ENCODE data around the gene ABCC5. TPM values are rescaled to one million over a fixed set of nuclear protein-coding genes. Genes with fewer than 3 reads are reported as not detected.
"Not testable (repeated sequence)": the region's sequence is repeated elsewhere in the genome, so short reads cannot be mapped to it uniquely, and the experiment has no call there.

ABCC5 gene
- total and polyA plus RNA-seq, 2 donors, result 13.8 to 33.2 TPM

- Histone ChIP-seq H3K27me3 (ENCODE audit: control insufficient read depth in 2 of 2, insufficient read depth in 1 of 2, low read length in 1 of 2) (no peaks in the 10 kb centered on the region), H3K4me3 (ENCODE audit: low read length in 2 of 2) (no peak overlapping the region), H3K27ac (ENCODE audit: low read depth in 1 of 2, low read length in 1 of 2) (no peak overlapping the region), H3K36me3 (ENCODE audit: control insufficient read depth in 2 of 2, insufficient read depth in 2 of 2, low read length in 1 of 2) (no peaks in the 10 kb centered on the region), H3K4me1 (ENCODE audit: control insufficient read depth in 2 of 2, insufficient read depth in 2 of 2, low read length in 2 of 2) (no peaks in the 10 kb centered on the region), H3K9me3 (ENCODE audit: control insufficient read depth in 2 of 2, insufficient read depth in 1 of 2, low read length in 1 of 2) (no peaks in the 10 kb centered on the region)
- WGBS, result 99% methylated on average over 1 of the region's 1 CpG
- DNase-seq (ENCODE audit: low read depth in 6 of 9, low spot score in 9 of 9), result no peak
These were observed 24.9 kb upstream of the ABCC5 start for GRCh38 chr3:184042617-184043016.

- no peak for DNase-seq (ENCODE audit: low read depth in 6 of 9, low spot score in 9 of 9)
- no peaks in the 10 kb centered on the region for H3K27me3 ChIP-seq (ENCODE audit: control insufficient read depth in 2 of 2, insufficient read depth in 1 of 2, low read length in 1 of 2)
These were observed 22.3 kb upstream of the ABCC5 start for GRCh38 chr3:184040010-184040409.

GRCh38 chr3:184039414-184039813, 21.7 kb upstream of the ABCC5 start:
- no peaks in the 10 kb centered on the region for H3K9me3 ChIP-seq (ENCODE audit: control insufficient read depth in 2 of 2, insufficient read depth in 1 of 2, low read length in 1 of 2)
- no peak for DNase-seq (ENCODE audit: low read depth in 6 of 9, low spot score in 9 of 9)
- no peaks in the 10 kb centered on the region for H3K27me3 ChIP-seq (ENCODE audit: control insufficient read depth in 2 of 2, insufficient read depth in 1 of 2, low read length in 1 of 2)
- H3K4me3 ChIP-seq (ENCODE audit: low read length in 2 of 2), result no peak overlapping the region
- 95% methylated on average over 5 of the region's 5 CpGs for WGBS
- no peaks in the 10 kb centered on the region for H3K36me3 ChIP-seq (ENCODE audit: control insufficient read depth in 2 of 2, insufficient read depth in 2 of 2, low read length in 1 of 2)
- no peaks in the 10 kb centered on the region for H3K4me1 ChIP-seq (ENCODE audit: control insufficient read depth in 2 of 2, insufficient read depth in 2 of 2, low read length in 2 of 2)
- no peak overlapping the region for H3K27ac ChIP-seq (ENCODE audit: low read depth in 1 of 2, low read length in 1 of 2)

More at GRCh38 chr3:184040010-184040409, 22.3 kb upstream of the ABCC5 start:
- H3K36me3 ChIP-seq (ENCODE audit: control insufficient read depth in 2 of 2, insufficient read depth in 2 of 2, low read length in 1 of 2), result no peaks in the 10 kb centered on the region
- H3K4me1 ChIP-seq (ENCODE audit: control insufficient read depth in 2 of 2, insufficient read depth in 2 of 2, low read length in 2 of 2), result no peaks in the 10 kb centered on the region
- no peak overlapping the region for H3K27ac ChIP-seq (ENCODE audit: low read depth in 1 of 2, low read length in 1 of 2)
- WGBS, result 84% methylated on average over 3 of the region's 3 CpGs
- no peak overlapping the region for H3K4me3 ChIP-seq (ENCODE audit: low read length in 2 of 2)
- H3K9me3 ChIP-seq (ENCODE audit: control insufficient read depth in 2 of 2, insufficient read depth in 1 of 2, low read length in 1 of 2), result no peaks in the 10 kb centered on the region

- not testable (repeated sequence) for H3K27me3 ChIP-seq (ENCODE audit: control insufficient read depth in 2 of 2, insufficient read depth in 1 of 2, low read length in 1 of 2); H3K9me3 ChIP-seq (ENCODE audit: control insufficient read depth in 2 of 2, insufficient read depth in 1 of 2, low read length in 1 of 2); H3K36me3 ChIP-seq (ENCODE audit: control insufficient read depth in 2 of 2, insufficient read depth in 2 of 2, low read length in 1 of 2); H3K4me3 ChIP-seq (ENCODE audit: low read length in 2 of 2); H3K27ac ChIP-seq (ENCODE audit: low read depth in 1 of 2, low read length in 1 of 2); H3K4me1 ChIP-seq (ENCODE audit: control insufficient read depth in 2 of 2, insufficient read depth in 2 of 2, low read length in 2 of 2); DNase-seq (ENCODE audit: low read depth in 6 of 9, low spot score in 9 of 9)
- 77% methylated on average over 9 of the region's 9 CpGs for WGBS
These were observed 20.6 kb upstream of the ABCC5 start for GRCh38 chr3:184038307-184038706.

GRCh38 chr3:184037816-184038215, 20.1 kb upstream of the ABCC5 start:
- H3K9me3 ChIP-seq (ENCODE audit: control insufficient read depth in 2 of 2, insufficient read depth in 1 of 2, low read length in 1 of 2), result no peaks in the 10 kb centered on the region
- DNase-seq (ENCODE audit: low read depth in 6 of 9, low spot score in 9 of 9), result no peak
- H3K4me1 ChIP-seq (ENCODE audit: control insufficient read depth in 2 of 2, insufficient read depth in 2 of 2, low read length in 2 of 2), result no peaks in the 10 kb centered on the region
- H3K27ac ChIP-seq (ENCODE audit: low read depth in 1 of 2, low read length in 1 of 2), result no peak overlapping the region
- H3K36me3 ChIP-seq (ENCODE audit: control insufficient read depth in 2 of 2, insufficient read depth in 2 of 2, low read length in 1 of 2), result no peaks in the 10 kb centered on the region
- WGBS, result 88% methylated on average over 7 of the region's 7 CpGs
- H3K27me3 ChIP-seq (ENCODE audit: control insufficient read depth in 2 of 2, insufficient read depth in 1 of 2, low read length in 1 of 2), result no peaks in the 10 kb centered on the region
- H3K4me3 ChIP-seq (ENCODE audit: low read length in 2 of 2), result no peak overlapping the region

GRCh38 chr3:184031187-184031792, 13.6 kb upstream of the ABCC5 start, which contains the start of gene HTR3D:
TSS of gene HTR3D (plus strand) at chr3:184031742. CDS start at chr3:184031742, 0 bp downstream.
- no peaks in the 10 kb centered on the region for H3K9me3 ChIP-seq (ENCODE audit: control insufficient read depth in 2 of 2, insufficient read depth in 1 of 2, low read length in 1 of 2)
- 75% methylated on average over 4 of the region's 4 CpGs for WGBS

GRCh38 chr3:184030536-184030935, 12.9 kb upstream of the ABCC5 start:
- H3K4me1 ChIP-seq (ENCODE audit: control insufficient read depth in 2 of 2, insufficient read depth in 2 of 2, low read length in 2 of 2), result no peaks in the 10 kb centered on the region
- DNase-seq (ENCODE audit: low read depth in 6 of 9, low spot score in 9 of 9), result no peak
- 96% methylated on average over 3 of the region's 3 CpGs for WGBS
- no peak overlapping the region for H3K27ac ChIP-seq (ENCODE audit: low read depth in 1 of 2, low read length in 1 of 2)
- H3K9me3 ChIP-seq (ENCODE audit: control insufficient read depth in 2 of 2, insufficient read depth in 1 of 2, low read length in 1 of 2), result no peaks in the 10 kb centered on the region
- no peaks in the 10 kb centered on the region for H3K27me3 ChIP-seq (ENCODE audit: control insufficient read depth in 2 of 2, insufficient read depth in 1 of 2, low read length in 1 of 2)
- H3K4me3 ChIP-seq (ENCODE audit: low read length in 2 of 2), result no peak overlapping the region
- H3K36me3 ChIP-seq (ENCODE audit: control insufficient read depth in 2 of 2, insufficient read depth in 2 of 2, low read length in 1 of 2), result no peaks in the 10 kb centered on the region

More at GRCh38 chr3:184031187-184031792, 13.6 kb upstream of the ABCC5 start, which contains the start of gene HTR3D:
- Histone ChIP-seq H3K36me3 (ENCODE audit: control insufficient read depth in 2 of 2, insufficient read depth in 2 of 2, low read length in 1 of 2) (no peaks in the 10 kb centered on the region), H3K4me3 (ENCODE audit: low read length in 2 of 2) (no peak within 1 kb of the TSS), H3K27ac (ENCODE audit: low read depth in 1 of 2, low read length in 1 of 2) (no peak within 1 kb of the TSS), H3K27me3 (ENCODE audit: control insufficient read depth in 2 of 2, insufficient read depth in 1 of 2, low read length in 1 of 2) (no peaks in the 10 kb centered on the region), H3K4me1 (ENCODE audit: control insufficient read depth in 2 of 2, insufficient read depth in 2 of 2, low read length in 2 of 2) (no peaks in the 10 kb centered on the region)
- DNase-seq (ENCODE audit: low read depth in 6 of 9, low spot score in 9 of 9), result no peak

GRCh38 chr3:184029443-184029842, 11.8 kb upstream of the ABCC5 start:
- H3K27me3 ChIP-seq (ENCODE audit: control insufficient read depth in 2 of 2, insufficient read depth in 1 of 2, low read length in 1 of 2), result no peaks in the 10 kb centered on the region
- no peaks in the 10 kb centered on the region for H3K36me3 ChIP-seq (ENCODE audit: control insufficient read depth in 2 of 2, insufficient read depth in 2 of 2, low read length in 1 of 2)
- no peak for DNase-seq (ENCODE audit: low read depth in 6 of 9, low spot score in 9 of 9)
- no peak overlapping the region for H3K27ac ChIP-seq (ENCODE audit: low read depth in 1 of 2, low read length in 1 of 2)
- 91% methylated on average over 2 of the region's 2 CpGs for WGBS
- no peaks in the 10 kb centered on the region for H3K4me1 ChIP-seq (ENCODE audit: control insufficient read depth in 2 of 2, insufficient read depth in 2 of 2, low read length in 2 of 2)
- no peak overlapping the region for H3K4me3 ChIP-seq (ENCODE audit: low read length in 2 of 2)
- H3K9me3 ChIP-seq (ENCODE audit: control insufficient read depth in 2 of 2, insufficient read depth in 1 of 2, low read length in 1 of 2), result no peaks in the 10 kb centered on the region

- not testable (repeated sequence) for H3K27me3 ChIP-seq (ENCODE audit: control insufficient read depth in 2 of 2, insufficient read depth in 1 of 2, low read length in 1 of 2); DNase-seq (ENCODE audit: low read depth in 6 of 9, low spot score in 9 of 9); H3K27ac ChIP-seq (ENCODE audit: low read depth in 1 of 2, low read length in 1 of 2); H3K4me1 ChIP-seq (ENCODE audit: control insufficient read depth in 2 of 2, insufficient read depth in 2 of 2, low read length in 2 of 2); H3K4me3 ChIP-seq (ENCODE audit: low read length in 2 of 2); H3K36me3 ChIP-seq (ENCODE audit: control insufficient read depth in 2 of 2, insufficient read depth in 2 of 2, low read length in 1 of 2); H3K9me3 ChIP-seq (ENCODE audit: control insufficient read depth in 2 of 2, insufficient read depth in 1 of 2, low read length in 1 of 2)
- 99% methylated on average over 1 of the region's 1 CpG for WGBS
These were observed 10.7 kb upstream of the ABCC5 start for GRCh38 chr3:184028275-184028890.

Data from thymus (tissue), 11 donors.